ENCODE measurements around the gene SLC9A4.

SLC9A4 gene, protein sequence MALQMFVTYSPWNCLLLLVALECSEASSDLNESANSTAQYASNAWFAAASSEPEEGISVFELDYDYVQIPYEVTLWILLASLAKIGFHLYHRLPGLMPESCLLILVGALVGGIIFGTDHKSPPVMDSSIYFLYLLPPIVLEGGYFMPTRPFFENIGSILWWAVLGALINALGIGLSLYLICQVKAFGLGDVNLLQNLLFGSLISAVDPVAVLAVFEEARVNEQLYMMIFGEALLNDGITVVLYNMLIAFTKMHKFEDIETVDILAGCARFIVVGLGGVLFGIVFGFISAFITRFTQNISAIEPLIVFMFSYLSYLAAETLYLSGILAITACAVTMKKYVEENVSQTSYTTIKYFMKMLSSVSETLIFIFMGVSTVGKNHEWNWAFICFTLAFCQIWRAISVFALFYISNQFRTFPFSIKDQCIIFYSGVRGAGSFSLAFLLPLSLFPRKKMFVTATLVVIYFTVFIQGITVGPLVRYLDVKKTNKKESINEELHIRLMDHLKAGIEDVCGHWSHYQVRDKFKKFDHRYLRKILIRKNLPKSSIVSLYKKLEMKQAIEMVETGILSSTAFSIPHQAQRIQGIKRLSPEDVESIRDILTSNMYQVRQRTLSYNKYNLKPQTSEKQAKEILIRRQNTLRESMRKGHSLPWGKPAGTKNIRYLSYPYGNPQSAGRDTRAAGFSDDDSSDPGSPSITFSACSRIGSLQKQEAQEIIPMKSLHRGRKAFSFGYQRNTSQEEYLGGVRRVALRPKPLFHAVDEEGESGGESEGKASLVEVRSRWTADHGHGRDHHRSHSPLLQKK

DNA sequence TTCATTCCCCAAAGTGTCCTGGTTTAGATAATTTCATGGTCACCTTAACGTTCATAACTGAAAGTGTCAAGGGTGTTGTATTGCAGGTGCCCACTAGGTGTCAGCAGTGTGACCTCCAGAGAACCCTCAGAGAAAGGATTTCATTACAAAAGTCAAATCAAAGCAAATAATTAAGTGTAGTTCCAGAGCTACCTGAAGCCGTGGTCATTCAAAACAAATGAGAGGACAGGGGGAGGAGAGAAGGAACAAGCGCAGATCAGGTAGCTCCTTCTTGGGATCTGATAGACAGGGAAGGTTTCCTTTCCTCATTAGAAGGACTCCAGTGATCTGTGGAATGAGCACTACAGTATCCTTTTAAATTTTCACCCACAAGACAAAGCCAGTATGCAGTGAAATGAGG, at the start of gene SLC9A4:
Gene SLC9A4 (plus strand): TSS at position 207 of the 400 bp plus-strand sequence. CDS start 534 bp downstream, outside the sequence.
- DNase-seq (ENCODE audit: low spot score) = peak; percentile 13

GRCh38 chr2:102423368-102423767, 49.7 kb upstream of the SLC9A4 start:
- no peak for DNase-seq (ENCODE audit: low spot score)

DNA sequence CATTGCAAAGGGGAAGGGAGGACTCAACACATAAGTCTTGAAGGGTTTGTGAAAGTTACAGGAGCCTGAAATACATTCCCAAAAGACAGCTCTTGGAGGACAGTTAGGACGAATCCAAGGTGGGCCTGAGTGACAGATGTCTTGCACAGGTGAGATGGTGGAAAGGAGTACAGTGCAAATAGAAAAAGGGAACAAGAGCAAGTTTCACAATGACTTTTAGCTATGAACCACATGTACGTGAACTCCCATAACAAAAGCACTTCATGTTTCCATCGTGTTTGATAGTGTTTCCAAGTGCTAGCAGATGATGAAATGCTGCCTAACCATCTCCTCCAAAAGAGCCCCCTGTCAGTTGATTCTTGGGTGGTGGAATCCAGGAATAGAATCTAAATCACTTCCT, 48.3 kb upstream of the SLC9A4 start:
- DNase-seq (ENCODE audit: low spot score) = no peak

DNA sequence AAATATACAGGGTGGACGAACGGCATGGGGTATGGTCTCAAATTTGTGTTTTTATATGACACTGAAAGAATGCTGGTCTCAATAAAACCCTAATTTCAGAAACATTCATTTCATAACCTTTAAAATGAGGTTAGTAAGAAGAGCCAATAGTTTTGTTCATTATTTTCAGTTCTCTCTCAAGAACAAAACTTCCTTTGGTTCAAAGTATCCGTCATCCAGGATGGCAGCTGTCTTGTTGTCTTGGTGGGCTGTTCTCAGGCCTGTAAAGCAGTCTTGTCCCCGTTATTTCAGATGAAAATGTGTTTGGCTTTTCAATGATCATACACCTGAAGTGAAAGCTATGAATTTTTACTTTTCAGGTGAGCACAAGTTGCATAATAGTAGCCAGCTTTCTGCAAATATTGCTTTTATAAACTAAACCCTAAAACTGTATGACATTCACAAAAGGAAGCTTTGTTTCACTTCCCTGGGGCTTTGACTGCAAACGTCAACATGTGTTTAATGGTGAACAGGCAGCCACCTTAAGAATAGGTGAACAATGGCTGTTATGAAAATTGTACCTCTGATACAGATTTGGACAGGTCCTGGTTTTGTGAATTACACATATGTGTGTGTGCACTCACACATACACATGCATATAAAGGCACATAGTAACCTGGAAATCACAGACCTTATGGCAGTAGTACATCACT, 47.4 kb upstream of the SLC9A4 start:
- no peak for DNase-seq (ENCODE audit: low spot score)

DNA sequence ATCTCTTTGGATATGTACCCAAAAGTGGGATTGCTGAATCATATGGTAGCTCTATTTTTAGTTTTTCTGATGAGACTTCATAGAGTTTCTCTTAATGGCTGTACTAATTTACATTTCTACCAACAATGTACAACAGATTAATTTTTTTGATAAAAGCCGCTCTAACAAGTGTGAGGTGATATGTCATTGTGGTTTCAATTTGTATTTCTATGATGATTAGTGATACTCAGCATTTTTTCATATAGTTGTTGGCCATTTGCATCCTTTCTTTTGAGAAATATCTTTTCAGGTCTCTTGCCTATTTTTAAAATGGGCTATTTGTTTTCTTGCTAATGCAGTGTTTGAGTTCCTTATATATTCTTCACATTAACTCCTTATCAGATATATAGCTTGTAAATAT, 45.8 kb upstream of the SLC9A4 start:
- DNase-seq (ENCODE audit: low spot score) = no peak

GRCh38 chr2:102428573-102428972, 44.5 kb upstream of the SLC9A4 start:
- no peak for DNase-seq (ENCODE audit: low spot score)

GRCh38 chr2:102432386-102432785, 40.6 kb upstream of the SLC9A4 start:
- no peak for DNase-seq (ENCODE audit: low spot score)

DNA sequence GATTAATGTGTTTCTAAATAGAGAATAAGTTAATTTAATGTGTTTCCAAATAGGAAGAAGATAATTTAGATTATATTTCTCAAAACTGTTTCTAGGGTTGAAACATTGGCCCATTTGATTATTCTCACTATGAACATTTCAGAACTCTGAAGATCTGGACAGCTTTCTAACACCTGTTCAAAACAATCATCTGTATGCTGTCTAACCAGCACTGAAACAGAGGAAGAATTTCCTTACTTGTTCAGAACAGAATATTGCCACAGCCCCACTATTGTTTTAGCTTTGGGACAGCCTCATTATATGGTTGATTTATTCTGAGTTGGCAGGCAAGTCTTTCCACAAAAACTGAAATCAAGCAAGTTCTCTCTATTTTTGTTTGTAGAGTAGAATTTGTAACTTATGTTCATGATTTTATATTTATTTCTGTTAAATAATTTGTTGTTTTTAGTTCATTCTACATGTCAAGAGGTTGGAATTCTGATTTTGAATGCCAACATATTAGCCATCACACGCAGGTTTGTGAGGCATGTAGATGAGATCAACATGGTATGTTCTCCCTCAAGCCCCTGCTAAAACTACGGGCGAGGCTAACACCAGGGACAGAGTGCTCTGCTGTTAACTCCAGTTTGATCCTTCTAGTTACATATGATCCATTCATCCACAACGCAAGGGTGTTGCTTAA, 38.9 kb upstream of the SLC9A4 start:
- DNase-seq (ENCODE audit: low spot score) = no peak

DNA sequence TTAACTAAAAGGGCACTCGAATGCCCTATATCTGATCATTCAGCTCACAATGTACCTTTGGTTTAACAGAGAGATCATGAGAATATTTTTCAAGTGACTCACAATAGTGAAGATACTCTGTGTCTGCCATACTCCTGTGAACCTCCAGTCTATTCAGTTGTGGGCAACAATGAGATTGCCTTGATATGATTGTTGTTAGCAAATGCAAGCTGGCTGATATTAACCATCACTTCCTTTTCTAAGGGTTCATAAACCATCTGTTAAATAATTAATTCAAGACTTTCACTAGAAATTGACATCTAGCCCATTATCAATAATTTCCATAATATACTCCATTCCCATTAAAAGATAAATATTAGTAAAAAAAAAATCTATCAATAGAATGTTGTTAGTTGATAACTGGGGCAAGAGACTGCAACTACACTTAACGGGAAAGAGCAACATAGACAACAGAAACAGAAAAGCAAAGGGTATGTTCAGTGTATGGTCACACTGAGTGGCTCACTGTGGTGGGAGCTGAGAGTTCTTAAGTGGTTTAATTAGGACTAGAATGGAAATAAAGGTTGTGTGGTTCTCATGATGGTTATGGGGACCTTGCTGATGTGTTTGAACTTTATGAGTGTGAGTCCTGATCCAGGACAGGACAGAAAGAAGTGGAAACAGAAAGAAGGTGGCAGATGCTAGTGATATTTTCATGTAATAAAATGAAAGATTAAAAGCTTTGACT, 38.2 kb upstream of the SLC9A4 start:
- DNase-seq (ENCODE audit: low spot score) = no peak

GRCh38 chr2:102435741-102436140, 37.3 kb upstream of the SLC9A4 start:
- DNase-seq (ENCODE audit: low spot score) = no peak

DNA sequence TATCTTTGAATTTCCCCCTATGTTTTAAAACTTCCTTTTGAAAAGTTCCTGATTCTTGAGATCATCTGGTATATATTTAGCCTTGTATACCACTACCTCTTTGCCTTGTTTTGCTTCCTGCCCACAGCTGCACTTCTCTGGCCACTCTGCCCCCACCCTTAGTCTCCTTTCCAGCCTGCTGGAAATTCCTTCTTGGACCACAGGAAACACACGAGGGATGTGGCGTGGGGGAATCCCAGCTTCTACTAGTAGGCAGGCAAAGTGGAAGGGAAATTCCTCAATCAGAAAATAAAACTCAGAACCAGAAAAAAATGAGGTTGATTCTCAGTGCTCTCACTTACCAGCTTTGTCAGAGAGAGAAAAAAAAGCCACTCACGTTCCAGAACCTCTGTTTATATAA, 36.7 kb upstream of the SLC9A4 start:
- DNase-seq (ENCODE audit: low spot score) = no peak

- no peak for DNase-seq (ENCODE audit: low spot score)
These were observed 35.9 kb upstream of the SLC9A4 start for GRCh38 chr2:102437122-102437521.

DNA sequence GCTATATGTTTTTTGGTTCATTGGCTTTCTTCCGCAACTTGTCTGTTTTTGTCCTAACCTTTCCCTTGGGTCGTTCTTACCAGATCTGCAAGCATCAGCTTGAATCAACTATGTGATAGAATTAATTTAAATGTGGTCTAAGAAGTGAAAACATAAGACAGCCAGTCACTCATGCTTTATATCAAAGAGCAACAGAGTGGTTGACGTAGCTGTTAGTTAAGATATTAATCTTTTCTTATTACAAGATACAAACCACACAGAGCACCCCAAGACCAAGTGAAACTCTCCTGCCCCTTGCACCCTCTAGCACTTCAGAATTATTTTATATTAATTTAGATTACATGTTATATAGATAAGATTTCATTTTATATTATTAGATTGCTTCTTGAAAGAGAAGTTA, 34.9 kb upstream of the SLC9A4 start:
- DNase-seq (ENCODE audit: low spot score) = no peak

GRCh38 chr2:102438578-102438977, 34.4 kb upstream of the SLC9A4 start:
- DNase-seq (ENCODE audit: low spot score) = no peak

DNA sequence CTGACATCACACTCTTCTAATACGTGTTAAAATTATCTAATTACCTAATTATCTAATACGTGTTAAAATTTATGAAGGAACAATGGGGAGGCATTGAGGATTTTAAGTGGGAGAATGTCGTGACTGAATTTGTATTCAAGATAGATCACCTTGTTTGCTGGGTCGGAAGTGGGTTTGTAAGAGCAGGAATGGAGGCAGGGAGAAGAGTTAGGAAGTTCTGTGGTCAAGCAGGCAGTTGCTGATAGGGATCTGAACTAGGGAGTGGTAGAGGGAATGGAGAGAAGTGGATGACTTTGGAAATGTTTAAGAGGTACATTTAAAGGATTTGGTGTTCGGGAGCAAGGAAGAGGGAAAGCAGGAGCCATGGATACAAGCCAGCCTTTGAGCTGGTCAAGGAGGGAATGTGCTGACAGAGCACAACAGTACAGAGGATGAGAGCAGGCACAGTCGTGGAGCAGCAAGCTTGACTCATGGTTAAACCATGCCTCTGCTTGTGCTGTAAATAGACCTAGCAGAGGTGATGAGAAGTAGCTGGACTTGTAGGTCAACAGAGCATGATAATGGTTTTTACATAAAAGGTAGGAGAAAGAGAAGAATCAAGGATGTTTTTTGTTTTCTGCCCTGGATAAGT, 33.8 kb upstream of the SLC9A4 start:
- no peak for DNase-seq (ENCODE audit: low spot score)

DNA sequence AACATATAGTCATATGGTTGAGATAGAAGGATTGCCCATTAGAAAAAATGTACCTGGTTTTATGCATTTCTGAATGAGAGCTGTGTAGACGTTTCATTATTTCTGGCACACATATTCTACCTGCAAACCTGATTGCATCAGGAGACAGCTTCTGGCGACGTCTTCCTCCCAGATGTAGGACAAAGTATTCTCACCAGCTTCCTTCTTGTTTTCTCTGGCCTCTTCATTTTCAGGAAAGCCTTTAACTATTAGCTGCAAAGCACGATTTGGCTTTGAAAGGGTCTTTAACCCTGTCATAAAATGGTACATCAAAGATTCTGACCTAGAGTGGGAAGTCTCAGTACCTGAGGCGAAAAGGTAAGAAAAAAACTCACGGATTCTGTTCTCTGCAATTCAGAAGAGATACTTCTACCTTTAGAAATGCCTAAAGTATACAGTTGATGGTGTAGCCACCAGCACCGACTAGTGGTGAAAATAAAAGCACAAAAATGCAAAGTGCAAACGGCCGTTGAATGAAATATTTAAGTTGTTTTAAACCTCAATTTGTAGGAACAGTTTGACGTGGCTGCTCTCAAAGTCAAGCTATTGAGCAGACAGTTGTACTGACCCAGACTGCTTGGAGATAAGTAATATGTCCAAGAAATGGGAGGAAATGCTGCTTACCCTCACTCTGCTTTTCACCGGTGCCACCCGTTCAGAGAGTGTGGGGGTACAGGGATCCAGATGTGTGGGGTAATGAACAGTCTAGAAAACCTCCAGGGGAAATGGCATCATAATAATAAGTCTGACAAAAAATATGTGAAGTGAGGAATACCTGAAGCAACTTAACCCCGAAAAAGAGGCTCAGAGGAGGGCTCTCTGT, 29.8 kb upstream of the SLC9A4 start:
- no peak for DNase-seq (ENCODE audit: low spot score)

- no peak for DNase-seq (ENCODE audit: low spot score)
These were observed 28.8 kb upstream of the SLC9A4 start for GRCh38 chr2:102444233-102444632.

DNA sequence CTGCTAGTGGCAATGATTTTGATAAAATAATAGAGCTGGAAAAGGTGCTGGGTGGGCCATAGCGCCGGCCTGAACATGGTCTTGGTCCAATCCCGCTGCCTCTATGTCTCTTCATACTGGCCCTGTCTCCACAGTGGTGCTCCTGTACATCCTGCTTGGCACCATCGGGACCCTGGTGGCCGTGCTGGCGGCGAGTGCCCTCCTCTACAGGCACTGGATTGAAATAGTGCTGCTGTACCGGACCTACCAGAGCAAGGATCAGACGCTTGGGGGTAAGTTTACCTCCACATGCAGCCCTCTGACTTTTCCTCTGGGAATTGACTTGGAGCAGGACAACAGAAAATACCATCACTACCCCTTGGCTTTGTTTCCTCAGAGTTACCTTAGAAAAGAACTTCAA, 26.1 kb upstream of the SLC9A4 start:
- DNase-seq (ENCODE audit: low spot score) = no peak

- peak; percentile 19 for DNase-seq (ENCODE audit: low spot score)
These were observed 23.6 kb upstream of the SLC9A4 start for GRCh38 chr2:102449370-102449974.

- no peak for DNase-seq (ENCODE audit: low spot score)
These were observed 21.1 kb upstream of the SLC9A4 start for GRCh38 chr2:102451968-102452367.
